ENCODE results near the gene ST3GAL2. TPM values are rescaled to one million over a fixed set of nuclear protein-coding genes. Genes with fewer than 3 reads are reported as not detected.

The ST3GAL2 gene, protein sequence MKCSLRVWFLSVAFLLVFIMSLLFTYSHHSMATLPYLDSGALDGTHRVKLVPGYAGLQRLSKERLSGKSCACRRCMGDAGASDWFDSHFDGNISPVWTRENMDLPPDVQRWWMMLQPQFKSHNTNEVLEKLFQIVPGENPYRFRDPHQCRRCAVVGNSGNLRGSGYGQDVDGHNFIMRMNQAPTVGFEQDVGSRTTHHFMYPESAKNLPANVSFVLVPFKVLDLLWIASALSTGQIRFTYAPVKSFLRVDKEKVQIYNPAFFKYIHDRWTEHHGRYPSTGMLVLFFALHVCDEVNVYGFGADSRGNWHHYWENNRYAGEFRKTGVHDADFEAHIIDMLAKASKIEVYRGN
- polyA plus RNA-seq (2012; ENCODE audit: low read depth, missing spikeins), result 33.7 TPM

GRCh38 chr16:70438969-70439862 is at the start of gene ST3GAL2:
TSS of gene ST3GAL2 (minus strand) at chr16:70439100. CDS start at chr16:70398530, 40,570 bp downstream.
- FAIRE-seq (peak; percentile 85), DNase-seq (ENCODE audit: insufficient read length, low spot score) (peak; percentile 92)
- TF ChIP-seq TAF1 (IDR thresholded peaks at IDR 0.05; ENCODE audit: low read depth, low read length) (no peak), PAX5 (IDR thresholded peaks at IDR 0.05; ENCODE audit: insufficient read depth, low read length, severe bottlenecking) (peak; percentile 27)

- FAIRE-seq (no peak), DNase-seq (ENCODE audit: insufficient read length, low spot score) (no peak)
- TF ChIP-seq PAX5 (IDR thresholded peaks at IDR 0.05; ENCODE audit: insufficient read depth, low read length, severe bottlenecking) (no peak), POLR2AphosphoS5 (IDR thresholded peaks at IDR 0.05; ENCODE audit: low read depth, low read length) (no peak), POLR2A (IDR thresholded peaks at IDR 0.05; ENCODE audit: low read depth, low read length) (no peak), TAF1 (IDR thresholded peaks at IDR 0.05; ENCODE audit: low read depth, low read length) (no peak), SPI1 (IDR thresholded peaks at IDR 0.05; ENCODE audit: low read depth, low read length) (no peak), POU2F2 (IDR thresholded peaks at IDR 0.05; ENCODE audit: low read depth, low read length) (no peak)
Measured at GRCh38 chr16:70484867-70485266, 46.0 kb upstream of the ST3GAL2 start.

- no peak for FAIRE-seq
- no peak for TF ChIP-seq SPI1 (IDR thresholded peaks at IDR 0.05; ENCODE audit: low read depth, low read length)
- no peak for DNase-seq (ENCODE audit: insufficient read length, low spot score)
Measured at GRCh38 chr16:70483426-70483825, 44.5 kb upstream of the ST3GAL2 start.

DNA sequence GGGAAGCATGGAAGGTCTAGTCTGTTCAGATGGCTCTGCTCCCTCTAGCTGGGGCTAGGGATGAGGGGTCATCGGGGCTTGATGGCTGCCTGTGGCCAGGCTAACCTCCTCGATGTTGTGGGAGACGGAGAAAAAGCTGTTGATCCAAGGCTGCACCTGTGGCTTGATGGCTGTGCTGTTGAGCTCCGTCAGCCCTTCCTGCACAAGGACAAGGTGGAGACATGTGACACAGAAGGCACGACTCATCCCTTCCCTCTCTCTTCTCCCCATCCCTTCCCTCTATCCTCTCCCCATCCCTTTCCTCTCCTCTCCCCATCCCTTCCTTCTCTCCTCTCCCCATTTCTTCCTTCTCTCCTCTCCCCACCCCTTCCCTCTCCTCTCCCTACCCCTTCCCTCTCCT is 43.7 kb upstream of the ST3GAL2 start:
- FAIRE-seq (no peak), DNase-seq (ENCODE audit: insufficient read length, low spot score) (no peak)
- TF ChIP-seq POLR2AphosphoS5 (IDR thresholded peaks at IDR 0.05; ENCODE audit: low read depth, low read length) (no peak), TAF1 (IDR thresholded peaks at IDR 0.05; ENCODE audit: low read depth, low read length) (no peak), POLR2A (IDR thresholded peaks at IDR 0.05; ENCODE audit: low read depth, low read length) (no peak), PAX5 (IDR thresholded peaks at IDR 0.05; ENCODE audit: insufficient read depth, low read length, severe bottlenecking) (no peak), SPI1 (IDR thresholded peaks at IDR 0.05; ENCODE audit: low read depth, low read length) (no peak), POU2F2 (IDR thresholded peaks at IDR 0.05; ENCODE audit: low read depth, low read length) (no peak)

DNA sequence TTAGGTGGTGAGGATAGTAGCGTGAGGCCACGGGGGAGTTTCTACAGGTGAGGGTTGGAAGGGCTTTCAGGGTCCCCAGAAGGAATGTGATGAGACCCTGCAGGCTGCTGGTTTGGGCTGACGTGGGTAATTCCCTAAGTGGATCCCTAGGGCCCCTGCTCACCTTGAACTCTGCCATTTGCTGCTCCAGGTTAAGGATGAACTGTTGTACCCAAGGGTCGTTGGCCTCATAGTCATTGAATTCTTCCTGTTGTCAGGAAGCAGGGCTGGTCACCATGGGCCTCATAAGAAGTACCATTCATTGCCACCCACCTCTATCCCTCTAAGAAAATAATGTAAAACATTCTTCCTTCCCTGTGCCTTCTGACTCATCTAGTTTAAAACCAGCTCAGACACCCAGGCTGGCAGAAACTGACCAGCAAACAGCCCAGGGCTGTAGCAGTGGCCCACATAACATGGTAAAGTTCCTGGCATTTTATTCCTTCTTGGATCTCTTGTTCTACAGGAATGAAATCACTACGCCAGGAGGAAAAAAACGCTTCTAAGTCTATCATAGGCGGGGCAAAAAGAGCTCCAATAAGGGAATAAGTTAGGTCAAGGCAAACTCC is 43.1 kb upstream of the ST3GAL2 start:
- DNase-seq (ENCODE audit: insufficient read length, low spot score), result no peak
- FAIRE-seq, result no peak
- TF ChIP-seq TAF1 (IDR thresholded peaks at IDR 0.05; ENCODE audit: low read depth, low read length) (no peak), SPI1 (IDR thresholded peaks at IDR 0.05; ENCODE audit: low read depth, low read length) (no peak), PAX5 (IDR thresholded peaks at IDR 0.05; ENCODE audit: insufficient read depth, low read length, severe bottlenecking) (no peak), POU2F2 (IDR thresholded peaks at IDR 0.05; ENCODE audit: low read depth, low read length) (no peak), POLR2A (IDR thresholded peaks at IDR 0.05; ENCODE audit: low read depth, low read length) (no peak), POLR2AphosphoS5 (IDR thresholded peaks at IDR 0.05; ENCODE audit: low read depth, low read length) (no peak)

GRCh38 chr16:70480127-70481105 is 41.5 kb upstream of the ST3GAL2 start:
- DNase-seq (ENCODE audit: insufficient read length, low spot score), result no peak
- no peak for TF ChIP-seq SPI1 (IDR thresholded peaks at IDR 0.05; ENCODE audit: low read depth, low read length)
- no peak for FAIRE-seq

DNA sequence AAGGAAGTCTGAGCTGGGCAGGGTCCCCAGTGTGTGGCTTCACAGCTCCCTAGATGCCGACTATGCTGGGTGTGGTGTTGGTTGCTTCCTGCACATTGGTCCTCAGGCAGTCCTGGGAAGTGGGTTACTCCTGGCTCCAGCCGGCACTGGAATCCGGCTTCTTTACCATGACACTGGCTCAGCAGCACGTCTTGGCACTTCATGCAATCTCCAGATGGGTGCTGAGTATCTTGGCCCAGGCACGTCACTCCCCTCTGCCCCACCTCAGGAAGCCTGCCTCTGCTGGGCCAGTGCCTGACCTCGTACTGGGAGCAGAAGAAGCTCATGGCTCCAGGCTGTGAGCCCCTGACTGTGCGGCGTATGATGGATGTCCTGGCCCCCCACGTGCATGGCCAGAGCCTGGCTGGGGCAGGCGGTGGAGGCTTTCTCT is 40.0 kb upstream of the ST3GAL2 start:
- no peak for FAIRE-seq
- TF ChIP-seq POLR2AphosphoS5 (IDR thresholded peaks at IDR 0.05; ENCODE audit: low read depth, low read length), result no peak
- no peak for TF ChIP-seq POU2F2 (IDR thresholded peaks at IDR 0.05; ENCODE audit: low read depth, low read length)
- no peak for TF ChIP-seq TAF1 (IDR thresholded peaks at IDR 0.05; ENCODE audit: low read depth, low read length)
- TF ChIP-seq SPI1 (IDR thresholded peaks at IDR 0.05; ENCODE audit: low read depth, low read length), result no peak
- no peak for DNase-seq (ENCODE audit: insufficient read length, low spot score)

GRCh38 chr16:70478169-70478568 is 39.3 kb upstream of the ST3GAL2 start:
- FAIRE-seq (no peak), DNase-seq (ENCODE audit: insufficient read length, low spot score) (no peak)
- no peak for TF ChIP-seq TAF1 (IDR thresholded peaks at IDR 0.05; ENCODE audit: low read depth, low read length)

DNA sequence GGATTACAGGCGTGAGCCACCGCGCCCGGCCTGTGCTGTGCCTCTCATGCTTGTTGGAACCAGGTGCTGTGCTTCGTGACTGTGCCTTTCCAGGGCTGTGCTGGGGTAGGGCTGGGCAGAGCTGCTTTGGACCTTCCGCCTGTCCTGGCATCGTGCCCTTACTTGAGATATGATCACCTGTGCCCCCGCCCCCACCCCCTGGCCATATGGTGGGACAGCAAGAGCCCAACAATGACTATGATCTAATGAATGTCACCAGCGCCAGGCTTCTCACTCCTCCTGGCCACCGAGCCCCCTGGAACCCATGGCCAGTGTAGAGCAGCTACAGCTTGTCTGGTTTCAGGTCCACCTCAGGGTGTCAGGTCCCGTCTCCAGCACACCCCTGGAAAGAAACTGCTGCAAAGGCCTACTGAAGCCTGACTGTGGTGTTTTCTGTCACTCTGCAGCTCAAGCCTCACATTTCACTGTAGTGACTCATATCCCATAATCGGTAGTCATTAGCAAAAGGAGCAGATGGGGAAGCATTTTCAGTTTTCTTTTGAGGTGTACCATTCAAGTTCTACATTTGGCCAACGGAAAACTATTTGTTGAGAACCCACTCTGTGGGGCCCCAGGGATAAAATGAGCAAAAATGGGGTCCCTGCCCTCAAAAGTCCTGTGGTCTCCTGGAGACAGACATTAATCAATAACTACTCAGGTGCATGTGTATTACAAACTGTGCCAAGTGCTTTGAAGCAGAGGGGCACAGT is 37.5 kb upstream of the ST3GAL2 start:
- peak; percentile 65 for TF ChIP-seq POLR2A (IDR thresholded peaks at IDR 0.05; ENCODE audit: low read depth, low read length)
- no peak for TF ChIP-seq SPI1 (IDR thresholded peaks at IDR 0.05; ENCODE audit: low read depth, low read length)
- peak; percentile 28; the same call in 1 of the 2 replicates for TF ChIP-seq TAF1 (IDR thresholded peaks at IDR 0.05; ENCODE audit: low read depth, low read length)
- peak; percentile 65 for TF ChIP-seq PAX5 (IDR thresholded peaks at IDR 0.05; ENCODE audit: insufficient read depth, low read length, severe bottlenecking)
- TF ChIP-seq POLR2AphosphoS5 (IDR thresholded peaks at IDR 0.05; ENCODE audit: low read depth, low read length), result peak; percentile 52; the same call in 1 of the 2 replicates
- 0 out of 2 replicates have a peak, but pooled peaks have one; percentile 48 for TF ChIP-seq POU2F2 (IDR thresholded peaks at IDR 0.05; ENCODE audit: low read depth, low read length)
- DNase-seq (ENCODE audit: insufficient read length, low spot score) (peak; percentile 95), FAIRE-seq (peak; percentile 98)
